GM04504 (cell line): ENCODE data around the gene SEC11A.
A peak's percentile ranks its signal among the peaks of the same experiment; 100 is the strongest.
"Not testable (repeated sequence)": the region's sequence is repeated elsewhere in the genome, so short reads cannot be mapped to it uniquely, and the experiment has no call there.

ENCODE experiments used
- DNase-seq: peaks from one replicate; pipeline ENCODE4 v3.0.0-alpha.2; 2012; ENCODE audit warnings: low read depth

Gene SEC11A

DNA sequence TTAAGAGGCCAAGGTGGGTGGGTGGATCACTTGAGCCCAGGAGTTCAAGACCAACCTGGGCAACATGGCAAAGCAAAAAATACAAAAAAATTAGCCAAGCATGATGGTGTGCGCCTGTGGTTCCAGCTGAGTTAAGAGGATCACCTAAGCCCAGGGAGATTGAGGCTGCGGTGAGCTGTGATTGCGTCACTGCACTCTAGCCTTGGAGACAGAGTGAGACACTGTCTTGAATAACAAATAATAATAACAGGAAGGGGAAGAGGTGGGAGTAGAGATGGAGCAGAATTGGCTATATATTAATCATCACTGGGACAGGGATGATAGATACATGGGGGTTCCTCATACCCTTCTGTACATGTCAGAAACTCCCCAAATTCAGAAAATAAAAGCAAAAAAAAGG is 34.1 kb downstream of the SEC11A start:
- no peak for DNase-seq

GRCh38 chr15:84671211-84671610 is 44.7 kb downstream of the SEC11A start:
- DNase-seq: peak; percentile 78

- DNase-seq: peak; percentile 90
Observed at GRCh38 chr15:84669726-84670125, 46.2 kb downstream of the SEC11A start.

GRCh38 chr15:84668221-84668982 is 47.5 kb downstream of the SEC11A start:
- DNase-seq: no peak

- no peak for DNase-seq
Observed at GRCh38 chr15:84666373-84666772, 49.6 kb downstream of the SEC11A start.

GRCh38 chr15:84661001-84661400 is 54.9 kb downstream of the SEC11A start:
- no peak for DNase-seq

GRCh38 chr15:84659904-84660781 is 55.8 kb downstream of the SEC11A start:
- no peak for DNase-seq

DNA sequence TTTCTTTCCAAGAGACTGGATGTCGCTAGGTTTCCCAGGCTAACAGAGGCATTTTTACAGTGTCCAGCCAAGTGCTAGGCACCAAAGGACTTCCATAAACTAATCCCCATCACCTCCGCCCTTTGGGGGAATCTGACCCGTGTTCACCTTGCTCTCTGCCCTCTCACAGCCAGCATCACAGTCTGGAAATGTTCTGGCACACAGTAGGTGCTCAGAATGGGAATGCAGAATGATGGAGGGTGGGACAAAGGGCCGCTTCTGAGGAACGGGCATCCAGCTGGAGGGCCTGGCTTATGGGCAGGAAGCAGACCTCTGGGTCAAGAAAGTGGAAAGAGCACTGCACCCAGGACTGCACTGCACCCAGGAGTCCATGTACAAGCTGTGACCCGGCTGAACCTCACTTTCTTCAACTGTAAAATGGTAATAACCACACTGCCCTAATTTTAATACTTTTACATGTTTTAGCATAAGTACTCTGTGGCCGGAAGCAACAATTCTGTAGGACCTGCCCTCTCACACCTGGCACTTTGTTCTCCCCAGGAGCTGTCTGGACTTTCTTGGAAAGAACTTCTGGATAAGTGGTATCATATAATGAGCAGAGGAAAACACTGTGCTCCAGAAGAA is 57.0 kb downstream of the SEC11A start:
- no peak for DNase-seq

GRCh38 chr15:84658080-84658787 is 57.7 kb downstream of the SEC11A start, which contains the start of gene NMB:
TSS of gene NMB (minus strand) at chr15:84658199. CDS start at chr15:84658152, 47 bp downstream.
- DNase-seq: peak; percentile 50

DNA sequence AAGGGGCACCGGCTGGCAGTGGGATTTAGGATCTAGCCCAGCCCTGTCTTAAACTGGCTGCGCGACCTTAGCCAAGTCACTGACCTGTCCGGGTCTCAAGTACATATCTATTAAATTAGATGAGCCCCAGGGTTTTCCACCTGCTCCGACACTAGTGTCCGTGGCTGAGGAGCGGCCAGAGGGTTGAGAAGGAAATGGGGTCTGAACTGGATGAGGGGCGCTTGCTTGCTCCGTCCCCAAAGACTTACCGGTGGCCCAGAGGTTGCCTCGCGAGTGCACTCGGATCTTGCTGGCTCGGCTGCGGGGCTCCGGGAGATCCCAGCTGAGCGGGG is 58.2 kb downstream of the SEC11A start:
- DNase-seq: no peak

DNA sequence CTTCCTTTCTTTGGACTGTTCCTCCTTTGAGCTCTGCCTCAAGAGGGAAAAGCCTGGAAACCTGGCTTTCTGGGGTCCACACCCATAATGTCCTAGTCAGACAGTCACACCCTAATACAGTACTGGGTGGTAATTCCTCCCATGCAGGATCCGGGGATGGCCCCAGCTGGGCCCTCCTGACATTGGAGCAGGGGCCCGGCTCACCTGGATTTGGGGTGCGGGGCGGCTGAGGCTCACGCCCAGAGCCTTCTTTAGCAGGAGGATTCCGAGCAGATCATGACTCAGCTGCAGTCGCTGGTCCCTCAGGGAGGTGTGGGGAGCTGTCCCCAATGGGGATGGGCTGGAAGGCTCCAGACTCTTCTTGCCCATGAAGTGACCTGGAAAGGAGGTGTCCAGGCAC is 59.0 kb downstream of the SEC11A start:
- no peak for DNase-seq

DNA sequence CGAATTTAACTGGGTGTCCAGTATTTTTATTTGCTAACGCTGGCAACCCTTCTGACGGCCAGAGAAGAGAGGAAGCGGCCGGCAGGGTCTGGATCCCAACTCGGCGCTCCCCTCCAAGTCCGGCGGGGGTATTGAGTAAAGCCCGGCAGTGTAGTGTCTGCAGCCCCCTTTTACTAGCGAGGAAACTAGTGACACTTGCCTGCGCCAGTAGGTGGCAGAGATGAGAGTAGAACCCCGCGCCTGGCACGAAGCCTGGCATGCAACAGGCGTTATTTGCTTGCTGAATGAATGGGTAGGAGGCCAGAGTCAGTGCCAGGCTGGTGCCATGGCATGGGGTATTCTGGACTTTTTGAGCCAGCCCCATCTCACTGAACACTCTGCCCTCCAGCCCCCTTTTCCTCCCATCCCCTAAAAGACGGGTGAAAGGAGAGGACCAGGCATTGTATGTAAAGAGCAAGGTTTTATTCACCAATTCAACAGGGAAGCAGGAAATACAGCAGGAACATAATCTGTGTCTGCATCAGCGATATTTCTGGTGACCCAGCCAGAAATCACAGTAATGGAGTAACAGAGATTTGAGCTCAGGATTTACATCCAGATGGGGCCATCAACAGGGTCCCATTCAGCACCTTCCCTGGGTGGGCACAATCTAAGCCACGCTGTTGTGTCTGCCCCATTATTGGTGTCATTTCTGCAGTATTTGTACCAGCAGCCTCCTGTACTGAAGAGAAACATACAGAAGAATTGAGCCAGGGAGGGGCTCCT is 61.1 kb downstream of the SEC11A start:
- DNase-seq: peak; percentile 58

DNA sequence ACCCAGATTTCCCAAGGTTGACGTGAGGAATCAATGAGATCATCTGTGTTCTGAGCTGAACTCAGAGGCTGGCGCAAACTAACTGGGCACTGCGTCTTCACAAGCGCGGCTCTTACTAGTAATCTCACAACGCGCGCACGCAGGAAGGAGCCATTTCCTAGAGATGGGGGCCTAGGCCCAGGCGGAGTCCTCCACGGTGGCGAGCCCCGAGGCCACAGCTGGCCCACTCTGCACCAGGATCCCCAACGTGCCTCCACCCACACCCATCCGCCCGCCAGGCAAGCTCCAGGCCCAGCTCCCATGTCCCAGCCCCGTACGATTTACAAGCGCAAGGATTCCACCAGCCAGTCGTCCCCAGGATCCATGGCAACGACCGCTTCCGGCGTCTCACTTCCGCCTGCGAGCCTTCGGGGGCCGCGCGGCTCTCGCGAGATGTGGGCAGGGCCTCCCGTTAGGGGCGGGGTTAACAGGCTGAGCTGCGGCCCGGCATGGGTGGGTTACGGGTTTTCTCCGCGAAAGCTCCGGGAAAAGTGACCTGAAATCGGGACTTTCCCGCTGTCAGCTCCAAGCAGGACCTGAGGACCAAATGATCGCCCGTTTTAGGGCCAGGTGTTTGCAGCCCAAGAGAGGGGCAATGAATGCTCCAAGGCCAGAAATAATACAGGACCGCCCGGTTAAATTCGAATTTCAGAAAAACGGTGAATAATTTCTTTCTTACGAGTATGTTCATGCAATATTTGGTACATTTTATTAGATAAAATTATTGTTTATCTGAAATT is 61.8 kb downstream of the SEC11A start, which contains the start of gene WDR73:
Gene WDR73, minus strand, starts transcription at position 374 of the 779 bp plus-strand sequence. Its CDS starts 9 bp downstream, at position 365.
- peak; percentile 84 for DNase-seq

DNA sequence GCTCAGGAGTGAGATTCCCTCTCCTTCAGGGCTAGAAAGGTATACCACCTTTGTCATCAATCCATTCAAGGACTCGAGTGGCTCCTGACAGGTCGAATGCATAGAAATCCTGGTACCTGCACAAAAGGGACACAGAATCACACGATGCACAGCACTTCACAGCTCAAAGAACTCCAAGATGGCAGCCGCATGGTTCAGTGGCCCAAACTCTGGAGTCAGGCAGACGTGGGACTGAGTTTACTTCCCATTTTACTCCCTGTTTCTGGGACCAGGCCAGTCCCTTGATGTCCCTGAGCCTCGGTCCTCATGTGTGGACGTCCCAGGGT is 62.4 kb downstream of the SEC11A start:
- DNase-seq: no peak

DNA sequence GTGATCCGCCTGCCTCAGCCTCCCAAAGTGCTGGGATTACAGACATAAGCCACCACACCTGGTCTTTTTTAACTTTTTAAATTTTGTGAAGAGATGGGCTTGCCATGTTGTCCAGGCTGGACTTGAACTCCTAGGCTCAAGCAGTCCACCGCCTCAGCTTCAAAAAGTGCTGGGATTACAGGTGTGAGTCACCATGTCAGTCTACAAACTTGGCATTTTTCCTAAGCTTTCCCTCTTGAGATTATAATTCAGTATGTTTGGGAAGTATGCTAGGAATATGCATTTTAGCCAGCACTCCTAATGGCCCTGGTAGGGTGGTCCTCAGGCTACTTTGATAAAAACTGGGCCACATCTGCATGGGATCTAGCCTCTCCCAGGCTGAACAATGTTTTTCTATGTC is 66.2 kb downstream of the SEC11A start:
- DNase-seq: no peak

- DNase-seq: no peak
Observed at GRCh38 chr15:84648539-84648938, 67.4 kb downstream of the SEC11A start.

DNA sequence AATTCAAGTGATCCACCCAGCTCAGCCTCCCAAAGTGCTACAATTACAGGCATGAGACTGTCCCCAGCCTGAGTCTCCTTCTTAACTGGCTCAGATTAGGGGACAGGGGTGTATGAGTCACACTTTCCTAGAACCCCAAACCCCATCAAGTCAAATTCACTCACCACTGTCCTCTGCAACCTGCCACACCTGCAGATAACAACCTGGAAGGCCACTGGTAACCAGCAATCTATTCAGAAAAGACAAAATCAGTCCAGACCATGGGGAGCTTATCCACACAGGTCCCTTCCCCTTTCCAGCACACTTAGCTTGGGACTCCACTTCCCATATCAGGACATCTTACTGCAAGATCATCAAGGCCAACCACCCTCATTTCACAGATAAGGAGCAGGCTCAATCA is 68.2 kb downstream of the SEC11A start:
- no peak for DNase-seq

- DNase-seq: no peak
Observed at GRCh38 chr15:84645997-84646396, 69.9 kb downstream of the SEC11A start.

GRCh38 chr15:84645496-84645895 is 70.4 kb downstream of the SEC11A start:
- no peak for DNase-seq

- no peak for DNase-seq
Observed at GRCh38 chr15:84643838-84644237, 72.1 kb downstream of the SEC11A start.

GRCh38 chr15:84642640-84643039 is 73.3 kb downstream of the SEC11A start:
- not testable (repeated sequence) for DNase-seq
